Stomach (tissue), 9 donors: ENCODE measurements around the gene NFATC2IP. TPM values are rescaled to one million over a fixed set of nuclear protein-coding genes. Genes with fewer than 3 reads are reported as not detected.

Source experiments
- DNase-seq, 2 donors: peaks; one replicate each; pipeline versions ENCODE4 v3.0.0 to v3.0.0-alpha.2; 2013 to 2019
- H3K27ac ChIP-seq, 5 donors: fragments of 200-600 bp in 4 of 5; sonication (generic) in 4 of 5; one replicate each; pipeline ENCODE4 v1.5.1; 2013 to 2019; ENCODE audit warnings: mild to moderate bottlenecking in 1 of 5, moderate library complexity in 1 of 5
- H3K27me3 ChIP-seq, 3 donors: fragments of 200-600 bp; sonication (generic); one replicate each; pipeline ENCODE4 v1.5.1; 2017 to 2019; ENCODE audit warnings: mixed run types in 1 of 3
- H3K36me3 ChIP-seq, 4 donors: fragments of 200-600 bp; sonication (generic); 1 replicate in 3 of 4; 2 replicates in 1 of 4; pipeline ENCODE4 v1.5.1; 2016 to 2019
- H3K4me1 ChIP-seq, 4 donors: fragments of 200-600 bp; sonication (generic); one replicate each; pipeline ENCODE4 v1.5.1; 2016 to 2019
- H3K4me3 ChIP-seq, 4 donors: fragments of 200-600 bp; sonication (generic) in 3 of 4; one replicate each; pipeline ENCODE4 v1.5.1; 2016 to 2019; ENCODE audit warnings: mild to moderate bottlenecking in 1 of 4
- H3K9me3 ChIP-seq, 4 donors: fragments of 200-600 bp; sonication (generic); one replicate each; pipeline ENCODE4 v1.5.1; 2016 to 2019
- CTCF ChIP-seq, 7 experiments: fragments of 450-650 bp in 4 of 7; fragments of 200-600 bp in 3 of 7; sonication (generic) in 3 of 7; IDR thresholded peaks; one replicate each; pipeline ENCODE4 v1.5.1; 2016 to 2019; ENCODE audit warnings: antibody characterized with exemption in 7 of 7, control low read depth in 2 of 7, mild to moderate bottlenecking in 1 of 7
- EP300 ChIP-seq: sonication (generic); formaldehyde crosslinking; IDR thresholded peaks from one replicate; pipeline ENCODE4 v1.6.1; 2017; ENCODE audit warnings: antibody characterized with exemption
- POLR2A ChIP-seq, 4 donors: fragments of 450-650 bp; IDR thresholded peaks; one replicate each; pipeline ENCODE4 v1.6.1; 2016; ENCODE audit warnings: antibody characterized with exemption in 4 of 4, control low read depth in 2 of 4, mild to moderate bottlenecking in 1 of 4, moderate library complexity in 1 of 4
- POLR2AphosphoS5 ChIP-seq, 3 donors: sonication (generic); formaldehyde crosslinking; IDR thresholded peaks; one replicate each; pipeline ENCODE4 v1.6.1; 2016; ENCODE audit warnings: antibody characterized with exemption in 3 of 3
- WGBS, 5 donors: extraction: QIAGEN DNeasy Blood & Tissue Kit in 3 of 5; methylation state at CpG; one replicate each; pipeline versions ENCODE4 v1.1.5 to v1.1.7; 2013 to 2018; 5-methylcytosine and 5-hydroxymethylcytosine counted together
- intact Hi-C: fragments of 100-400 bp; cut with DNase I; formaldehyde crosslinking; loops from one replicate; pipeline ENCODE4 v1.15.1; 2023; ENCODE audit warnings: low total_unique reads
- polyA plus RNA-seq, 3 donors: library from polyadenylated mRNA; stranded (reverse); fragments of 200-250 nt; gene quantifications; one replicate each; pipeline ENCODE4 v1.2.3, GENCODE V29; 2013
- total RNA-seq, 5 donors: library from RNA; depleted of rRNA; stranded (reverse); fragments of >200 nt; gene quantifications; one replicate each; pipeline versions ENCODE4 v1.1.0 to v1.2.3, GENCODE V29; 2014 to 2016
- donor health status: healthy with polysubstance abuse.
- donor health status: Bipolar disorder and iron deficiency.
- donor health status: healthy.

Gene NFATC2IP
- total and polyA plus RNA-seq, 8 donors, result 10.4 to 265 (median 31.7) TPM

- H3K36me3 ChIP-seq, result peaks cover 4 to 48% (median 47%) of the 10 kb centered on the region in 4 donors
- intact Hi-C loops, result no loop called here
- H3K27ac ChIP-seq, result no peak overlapping the region
- 84 to 89% (median 85%) methylated on average over 20 to 29 of the region's 29 CpGs for whole genome bisulfite sequencing, 5 donors
- H3K27me3 ChIP-seq, result no peaks in the 10 kb centered on the region
- H3K4me3 ChIP-seq, result no peak overlapping the region
- no peaks in the 10 kb centered on the region for H3K9me3 ChIP-seq
- no peaks in the 10 kb centered on the region for H3K4me1 ChIP-seq
- DNase-seq, result no peak
- TF ChIP-seq POLR2AphosphoS5 (IDR thresholded peaks at IDR 0.05) (no peak), CTCF (IDR thresholded peaks at IDR 0.05) (no peak), EP300 (no peak), POLR2A (IDR thresholded peaks at IDR 0.05) (no peak)
These were observed 47.2 kb upstream of the NFATC2IP start for GRCh38 chr16:28903344-28904042.

GRCh38 chr16:28904363-28904762 lies 46.4 kb upstream of the NFATC2IP start:
- WGBS, 5 donors, result 76 to 90% (median 82%) methylated on average over 6 to 14 of the region's 14 CpGs
- H3K27me3 ChIP-seq, result no peaks in the 10 kb centered on the region
- intact Hi-C loops, result no loop called here
- DNase-seq, result no peak
- no peaks in the 10 kb centered on the region for H3K9me3 ChIP-seq
- H3K36me3 ChIP-seq, result peaks cover 6 to 56% (median 55%) of the 10 kb centered on the region in 4 donors
- no peak overlapping the region for H3K4me3 ChIP-seq
- H3K4me1 ChIP-seq, result no peaks in the 10 kb centered on the region
- H3K27ac ChIP-seq, result no peak overlapping the region
- TF ChIP-seq POLR2AphosphoS5 (IDR thresholded peaks at IDR 0.05), result no peak
- TF ChIP-seq POLR2A (IDR thresholded peaks at IDR 0.05), result no peak
- no peak for TF ChIP-seq EP300
- TF ChIP-seq CTCF (IDR thresholded peaks at IDR 0.05), result no peak

GRCh38 chr16:28904828-28905227 lies 45.9 kb upstream of the NFATC2IP start:
- Histone ChIP-seq H3K4me1 (no peaks in the 10 kb centered on the region), H3K9me3 (no peaks in the 10 kb centered on the region), H3K4me3 (no peak overlapping the region), H3K27ac (no peak overlapping the region), H3K27me3 (no peaks in the 10 kb centered on the region), H3K36me3 (peaks cover 6 to 60% (median 59%) of the 10 kb centered on the region in 4 donors)
- intact Hi-C loops, result no loop called here
- no peak for TF ChIP-seq POLR2A (IDR thresholded peaks at IDR 0.05)
- no peak for TF ChIP-seq EP300
- TF ChIP-seq CTCF (IDR thresholded peaks at IDR 0.05), result no peak
- no peak for TF ChIP-seq POLR2AphosphoS5 (IDR thresholded peaks at IDR 0.05)
- 60 to 96% (median 93%) methylated on average over 1 to 16 of the region's 16 CpGs for WGBS, 5 donors
- no peak for DNase-seq

- Histone ChIP-seq H3K9me3 (no peaks in the 10 kb centered on the region), H3K4me3 (no peak overlapping the region), H3K36me3 (peaks cover 6 to 64% (median 62%) of the 10 kb centered on the region in 4 donors), H3K4me1 (no peaks in the 10 kb centered on the region), H3K27me3 (no peaks in the 10 kb centered on the region), H3K27ac (no peak overlapping the region)
- intact Hi-C loops, result no loop called here
- TF ChIP-seq CTCF (IDR thresholded peaks at IDR 0.05), result no peak
- no peak for TF ChIP-seq EP300
- TF ChIP-seq POLR2A (IDR thresholded peaks at IDR 0.05), result no peak
- no peak for TF ChIP-seq POLR2AphosphoS5 (IDR thresholded peaks at IDR 0.05)
- WGBS, 5 donors, result 77 to 92% (median 88%) methylated on average over 5 to 9 of the region's 9 CpGs
- DNase-seq, result no peak
These were observed 45.4 kb upstream of the NFATC2IP start for GRCh38 chr16:28905229-28905754.
